Bronchial epithelial cell (primary cell): ENCODE data around the gene TMEM154. TPM values are rescaled to one million over a fixed set of nuclear protein-coding genes. Genes with fewer than 3 reads are reported as not detected.

Experiments
- DNase-seq: peaks from one replicate; pipeline ENCODE4 v3.0.0-alpha.2; 2010; ENCODE audit warnings: low read depth
- FAIRE-seq: peaks from 2 replicates; lab custom pipeline; 2011; peaks lifted over from hg19 to GRCh38; lab: Jason Lieb, UNC
- H3K27me3 ChIP-seq: 2 replicates; pipeline ENCODE4 v1.5.1; 2011; ENCODE audit warnings: low read length; ENCODE audit not compliant: control insufficient read depth, insufficient read depth
- H3K36me3 ChIP-seq: 2 replicates; pipeline ENCODE4 v1.5.1; 2011; ENCODE audit warnings: low read length; ENCODE audit not compliant: control insufficient read depth, insufficient read depth
- H3K4me3 ChIP-seq: 2 replicates; pipeline ENCODE4 v1.5.1; 2011; ENCODE audit warnings: mild to moderate bottlenecking, low read depth, low read length, control low read depth
- total RNA-seq: library from RNA; depleted of rRNA; stranded (reverse); fragments of >200 nt; gene quantifications from 2 replicates; pipeline ENCODE4 v1.2.1, GENCODE V29; 2014
- TF ChIP-seq, protein P1 (sequence below): IDR thresholded peaks from 2 replicates; pipeline ENCODE4 v1.5.1; 2011; ENCODE audit warnings: mild to moderate bottlenecking, moderate library complexity, low read length, control low read depth, inconsistent platforms; ENCODE audit not compliant: insufficient read depth, severe bottlenecking

The TMEM154 gene
- total RNA-seq, 1 donor from 2014 or later, result 22.4 TPM

DNA sequence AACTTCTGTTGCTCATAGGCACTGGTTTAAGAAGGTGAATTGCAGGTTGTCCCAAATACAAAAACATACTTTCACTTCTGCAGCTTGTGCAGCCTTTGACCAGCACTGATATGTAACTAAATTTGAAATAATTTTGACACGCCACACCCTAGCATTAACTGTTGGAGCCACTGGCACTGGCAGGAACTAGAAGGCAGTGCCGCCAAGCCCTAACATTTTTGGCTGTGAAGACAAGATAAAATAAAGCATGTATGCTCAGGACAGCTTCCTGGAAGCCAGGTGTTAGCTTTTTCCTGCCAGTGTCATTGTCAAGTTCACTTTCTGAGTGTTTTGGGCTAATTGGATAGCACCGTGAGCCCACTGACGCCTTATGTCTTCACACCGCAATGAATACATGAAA lies 78.6 kb downstream of the TMEM154 start:
- Histone ChIP-seq H3K27me3 (no peaks in the 10 kb centered on the region), H3K4me3 (no peak overlapping the region), H3K36me3 (no peaks in the 10 kb centered on the region)
- TF ChIP-seq, protein P1, sequence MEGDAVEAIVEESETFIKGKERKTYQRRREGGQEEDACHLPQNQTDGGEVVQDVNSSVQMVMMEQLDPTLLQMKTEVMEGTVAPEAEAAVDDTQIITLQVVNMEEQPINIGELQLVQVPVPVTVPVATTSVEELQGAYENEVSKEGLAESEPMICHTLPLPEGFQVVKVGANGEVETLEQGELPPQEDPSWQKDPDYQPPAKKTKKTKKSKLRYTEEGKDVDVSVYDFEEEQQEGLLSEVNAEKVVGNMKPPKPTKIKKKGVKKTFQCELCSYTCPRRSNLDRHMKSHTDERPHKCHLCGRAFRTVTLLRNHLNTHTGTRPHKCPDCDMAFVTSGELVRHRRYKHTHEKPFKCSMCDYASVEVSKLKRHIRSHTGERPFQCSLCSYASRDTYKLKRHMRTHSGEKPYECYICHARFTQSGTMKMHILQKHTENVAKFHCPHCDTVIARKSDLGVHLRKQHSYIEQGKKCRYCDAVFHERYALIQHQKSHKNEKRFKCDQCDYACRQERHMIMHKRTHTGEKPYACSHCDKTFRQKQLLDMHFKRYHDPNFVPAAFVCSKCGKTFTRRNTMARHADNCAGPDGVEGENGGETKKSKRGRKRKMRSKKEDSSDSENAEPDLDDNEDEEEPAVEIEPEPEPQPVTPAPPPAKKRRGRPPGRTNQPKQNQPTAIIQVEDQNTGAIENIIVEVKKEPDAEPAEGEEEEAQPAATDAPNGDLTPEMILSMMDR, result no peak
- no peak for FAIRE-seq
- no peak for DNase-seq

DNA sequence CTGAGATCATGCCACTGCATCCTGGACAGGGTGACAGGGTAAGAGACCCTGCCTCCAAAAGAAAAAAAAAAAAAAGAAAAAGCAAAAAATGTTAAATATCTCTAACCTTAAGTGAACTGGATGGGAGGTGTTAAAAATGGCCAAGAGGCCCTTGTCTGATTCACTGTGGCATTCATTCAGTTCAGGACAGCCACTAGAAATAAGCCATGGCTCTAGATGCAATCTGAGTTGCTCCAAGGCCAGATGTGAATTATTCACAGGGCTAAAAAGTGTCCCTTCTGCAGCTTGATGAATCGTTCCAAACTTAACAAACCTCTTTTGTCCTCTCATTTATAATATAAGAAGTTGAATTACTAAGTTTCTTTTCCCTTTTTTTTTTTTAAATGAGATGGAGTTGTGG lies 80.2 kb downstream of the TMEM154 start:
- no peak for FAIRE-seq
- Histone ChIP-seq H3K36me3 (no peaks in the 10 kb centered on the region), H3K4me3 (no peak overlapping the region), H3K27me3 (no peaks in the 10 kb centered on the region)
- TF ChIP-seq, protein P1, result no peak
- DNase-seq, result no peak

DNA sequence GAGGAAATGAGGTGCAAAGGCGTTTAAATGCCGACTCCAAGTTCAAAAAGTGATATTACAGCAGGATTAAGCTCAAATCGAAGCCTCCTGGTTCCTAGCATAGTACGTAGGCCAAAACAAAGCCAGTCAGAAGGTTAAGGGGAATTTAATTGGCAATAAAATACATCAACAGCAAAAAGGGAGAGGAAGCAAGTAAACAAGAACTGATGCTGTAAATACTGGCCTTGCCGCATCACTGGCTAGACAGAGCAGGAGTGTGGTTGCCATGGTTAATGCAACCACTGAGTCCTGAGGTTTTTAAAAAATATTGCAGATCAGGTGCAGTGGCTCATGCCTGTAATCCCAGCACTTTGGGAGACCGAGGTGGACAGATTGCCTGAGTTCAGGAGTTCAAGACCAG lies 80.7 kb downstream of the TMEM154 start:
- Histone ChIP-seq H3K36me3 (no peaks in the 10 kb centered on the region), H3K4me3 (no peak overlapping the region), H3K27me3 (no peaks in the 10 kb centered on the region)
- FAIRE-seq (no peak), DNase-seq (no peak)
- TF ChIP-seq, protein P1, result no peak

DNA sequence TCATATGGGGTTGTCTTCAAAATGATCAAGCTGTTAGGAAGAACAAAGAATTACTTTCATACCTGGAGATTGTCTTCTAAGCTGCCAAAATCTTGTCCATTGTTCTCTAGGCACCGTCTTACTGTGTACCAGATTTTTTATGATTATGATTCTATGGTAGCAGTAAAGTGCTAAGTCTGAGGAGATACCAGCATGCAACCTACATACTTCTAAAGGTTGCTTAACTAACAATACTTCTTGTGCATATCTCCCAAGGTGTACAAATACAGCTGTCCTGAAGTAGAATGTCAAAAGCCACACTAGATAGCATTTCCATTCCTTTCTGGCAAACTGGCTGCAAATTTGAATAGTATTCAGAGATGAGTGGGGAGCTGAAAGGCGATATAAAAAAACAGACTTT lies 81.3 kb downstream of the TMEM154 start:
- Histone ChIP-seq H3K4me3 (no peak overlapping the region), H3K36me3 (no peaks in the 10 kb centered on the region), H3K27me3 (no peaks in the 10 kb centered on the region)
- DNase-seq (no peak), FAIRE-seq (no peak)
- TF ChIP-seq, protein P1, result no peak

DNA sequence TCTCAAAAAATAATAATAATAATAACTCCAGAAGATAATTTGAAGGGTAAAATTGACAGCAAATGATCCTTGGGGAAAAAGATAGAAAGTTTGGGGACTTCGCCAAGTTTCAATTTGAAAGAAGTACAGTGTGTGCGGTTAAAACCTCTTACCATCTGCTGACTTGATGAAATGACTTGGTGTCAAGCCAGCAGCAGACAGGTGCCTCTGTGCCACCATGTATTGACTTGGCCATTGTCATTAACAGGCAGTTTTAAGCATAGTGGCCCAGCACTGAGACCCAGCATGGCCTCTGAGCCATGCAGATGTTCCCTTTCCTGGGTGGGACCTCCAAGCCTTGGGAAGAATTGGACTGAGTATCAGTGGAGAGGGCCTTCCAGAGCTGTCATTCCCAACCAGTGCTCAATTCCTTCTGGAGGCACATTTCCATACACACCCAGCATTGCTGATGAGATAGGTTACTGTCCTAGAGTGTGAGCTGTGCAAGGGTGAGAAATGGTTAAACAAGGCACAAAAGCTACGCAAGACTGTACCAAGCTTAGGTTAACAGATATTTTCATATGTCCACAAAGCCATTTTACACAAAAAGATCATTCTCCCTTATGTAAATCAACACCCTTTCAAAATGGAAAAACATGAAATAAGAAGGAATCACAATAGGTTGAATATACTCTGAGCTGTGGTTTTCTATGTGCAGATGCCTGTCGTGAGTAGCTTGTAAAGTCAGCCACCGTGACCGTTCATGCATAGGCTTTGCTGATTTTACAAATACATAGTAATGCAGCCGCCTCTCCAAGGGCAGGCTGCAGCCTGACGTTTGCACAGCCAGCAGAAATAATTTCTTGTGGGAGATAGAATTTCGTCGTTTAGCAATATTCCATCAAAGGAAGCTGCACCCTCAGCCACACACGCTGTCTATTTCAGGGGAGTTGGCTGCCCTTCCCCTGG lies 84.5 kb downstream of the TMEM154 start:
- Histone ChIP-seq H3K27me3 (no peaks in the 10 kb centered on the region), H3K36me3 (no peaks in the 10 kb centered on the region), H3K4me3 (no peak overlapping the region)
- peak; percentile 58 for DNase-seq
- peak; percentile 36 for FAIRE-seq
- TF ChIP-seq, protein P1, result no peak

DNA sequence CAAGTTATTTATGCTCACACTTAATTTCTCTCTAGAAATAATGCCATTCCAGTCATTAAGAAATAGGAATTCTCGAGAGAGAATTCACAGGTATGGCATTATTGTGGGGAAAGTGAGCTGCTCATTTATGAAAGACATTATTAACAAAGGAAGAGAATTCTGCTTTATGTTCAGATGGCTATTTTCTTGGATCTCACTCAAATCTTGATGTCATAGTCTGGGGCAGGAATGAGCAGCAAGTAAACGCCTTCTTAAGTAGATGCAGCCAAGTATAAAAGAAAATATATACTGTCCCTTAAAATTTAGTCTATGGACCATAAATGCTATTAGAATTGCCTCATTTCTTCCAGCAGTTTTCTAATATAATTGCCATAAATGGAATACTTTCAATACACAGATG lies 85.7 kb downstream of the TMEM154 start:
- FAIRE-seq (no peak), DNase-seq (no peak)
- TF ChIP-seq, protein P1, result no peak
- no peak overlapping the region for H3K4me3 ChIP-seq
- H3K36me3 ChIP-seq, result no peaks in the 10 kb centered on the region
- H3K27me3 ChIP-seq, result no peaks in the 10 kb centered on the region
